ENCODE results near the gene ARID5A. TPM values are rescaled to one million over a fixed set of nuclear protein-coding genes. Genes with fewer than 3 reads are reported as not detected.

The ARID5A gene
- total RNA-seq, 2 experiments from 2014 or later: 57.9 to 70.5 TPM

GRCh38 chr2:96510931-96511595 lies 25.5 kb upstream of the ARID5A start:
- H3K4me1 Mint-ChIP-seq: peaks cover 17% of the 10 kb centered on the region

GRCh38 chr2:96511851-96512250 lies 24.7 kb upstream of the ARID5A start:
- Mint-ChIP-seq H3K27ac (no peak overlapping the region), H3K4me1 (peaks cover 16% of the 10 kb centered on the region), H3K9me3 (ENCODE audit: low read depth) (peaks cover 8% of the 10 kb centered on the region), H3K4me3 (no peak overlapping the region), H3K27me3 (no peaks in the 10 kb centered on the region), H3K36me3 (peaks cover 10% of the 10 kb centered on the region)
- CTCF ChIA-PET: interaction anchor here (7.3 to 9.7 kb wide), 2 partner anchors 42 to 104 kb away, joined by 85 to 157 read pairs; no protein-coding TSS in a partner anchor
- no peak for DNase-seq
- no peak for ATAC-seq

More at GRCh38 chr2:96510931-96511595, 25.5 kb upstream of the ARID5A start:
- Mint-ChIP-seq H3K27ac (no peak overlapping the region), H3K36me3 (peaks cover 5% of the 10 kb centered on the region), H3K27me3 (no peaks in the 10 kb centered on the region), H3K4me3 (no peak overlapping the region), H3K9me3 (ENCODE audit: low read depth) (peaks cover 3% of the 10 kb centered on the region)
- DNase-seq (no peak), ATAC-seq (no peak)
- CTCF ChIA-PET: interaction anchor here (0.6 to 9.7 kb wide), 11 partner anchors 11 to 277 kb away, joined by 3 to 157 read pairs (median 9); partner anchors contain the start of gene ARID5A

- H3K4me1 Mint-ChIP-seq: peaks cover 12% of the 10 kb centered on the region
- ATAC-seq (no peak), DNase-seq (no peak)
- H3K9me3 Mint-ChIP-seq (ENCODE audit: low read depth): peaks cover 12% of the 10 kb centered on the region
- CTCF ChIA-PET: interaction anchor here (0.7 to 9.7 kb wide), 7 partner anchors 9 to 304 kb away, joined by 3 to 85 read pairs (median 4); partner anchors contain the start of gene CNNM3
- peaks cover 14% of the 10 kb centered on the region for H3K36me3 Mint-ChIP-seq
- no peaks in the 10 kb centered on the region for H3K27me3 Mint-ChIP-seq
- no peak overlapping the region for H3K27ac Mint-ChIP-seq
- H3K4me3 Mint-ChIP-seq: no peak overlapping the region
Observed at GRCh38 chr2:96512341-96512740, 24.2 kb upstream of the ARID5A start.

DNA sequence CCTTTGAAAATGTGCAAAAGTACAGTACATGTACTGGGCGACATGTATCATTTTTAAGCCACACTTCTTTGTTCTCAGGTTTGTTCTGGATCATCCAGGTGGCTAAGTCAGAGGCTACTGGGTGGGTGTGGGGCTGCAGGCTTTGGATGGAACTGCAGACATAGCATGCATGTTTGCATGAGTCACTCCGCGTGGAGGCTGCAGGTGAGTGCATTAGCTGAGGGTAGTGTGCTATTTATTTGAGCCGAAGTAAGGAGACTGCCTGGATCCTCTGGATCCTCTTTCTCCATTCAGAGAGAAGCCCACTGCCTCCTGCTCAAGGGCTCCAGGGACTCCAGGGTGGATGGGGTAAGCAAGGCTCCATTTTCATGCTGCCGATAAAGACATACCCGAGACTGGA lies 22.0 kb upstream of the ARID5A start:
- DNase-seq (no peak), ATAC-seq (no peak)
- Mint-ChIP-seq H3K4me3 (no peak overlapping the region), H3K27me3 (no peaks in the 10 kb centered on the region), H3K4me1 (no peaks in the 10 kb centered on the region), H3K9me3 (ENCODE audit: low read depth) (peaks cover 15% of the 10 kb centered on the region), H3K27ac (no peak overlapping the region), H3K36me3 (peaks cover 19% of the 10 kb centered on the region)
- CTCF ChIA-PET: interaction anchor here (0.9 to 9.7 kb wide), 3 partner anchors 10 to 107 kb away, joined by 3 to 85 read pairs (median 3); no protein-coding TSS in a partner anchor

DNA sequence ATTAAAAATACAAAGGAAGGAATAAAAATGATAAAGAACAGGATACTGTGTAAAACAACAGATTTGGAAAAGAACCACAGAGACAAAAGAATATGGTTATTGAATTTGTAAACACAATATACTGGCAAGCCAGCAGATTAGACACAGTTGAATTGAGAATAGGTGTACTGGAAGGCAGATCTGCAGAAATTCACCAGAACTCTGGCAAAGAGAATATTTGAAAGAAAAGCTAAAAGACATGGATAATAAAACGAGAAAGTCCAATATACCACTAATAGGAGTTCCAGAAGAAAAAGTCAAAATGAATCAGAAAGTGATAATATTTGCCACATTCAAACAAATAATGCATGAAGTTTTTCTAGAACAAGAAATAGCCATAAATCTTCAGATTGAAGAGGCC lies 19.5 kb upstream of the ARID5A start:
- Mint-ChIP-seq H3K4me1 (peaks cover 13% of the 10 kb centered on the region), H3K27ac (no peak overlapping the region), H3K36me3 (peaks cover 19% of the 10 kb centered on the region), H3K4me3 (no peak overlapping the region), H3K9me3 (ENCODE audit: low read depth) (peaks cover 15% of the 10 kb centered on the region), H3K27me3 (no peaks in the 10 kb centered on the region)
- CTCF ChIA-PET: interaction anchor here (0.9 to 9.7 kb wide), 5 partner anchors 8 to 109 kb away, joined by 3 to 85 read pairs (median 8); no protein-coding TSS in a partner anchor
- no peak for DNase-seq
- no peak for ATAC-seq

GRCh38 chr2:96520231-96520630 lies 16.3 kb upstream of the ARID5A start:
- peaks cover 17% of the 10 kb centered on the region for H3K36me3 Mint-ChIP-seq
- peaks cover 43% of the 10 kb centered on the region for H3K4me1 Mint-ChIP-seq
- CTCF ChIA-PET: interaction anchor here (1.4 to 5.5 kb wide), 3 partner anchors 7 to 34 kb away, joined by 3 to 31 read pairs (median 21); no protein-coding TSS in a partner anchor
- no peaks in the 10 kb centered on the region for H3K27me3 Mint-ChIP-seq
- peaks cover 15% of the 10 kb centered on the region for H3K9me3 Mint-ChIP-seq (ENCODE audit: low read depth)
- H3K4me3 Mint-ChIP-seq: no peak overlapping the region
- no peak overlapping the region for H3K27ac Mint-ChIP-seq
- ATAC-seq (no peak), DNase-seq (no peak)

GRCh38 chr2:96520697-96521096 lies 15.9 kb upstream of the ARID5A start:
- H3K27me3 Mint-ChIP-seq: no peaks in the 10 kb centered on the region
- H3K4me3 Mint-ChIP-seq: no peak overlapping the region
- ATAC-seq: no peak
- no peak for DNase-seq
- H3K4me1 Mint-ChIP-seq: peaks cover 47% of the 10 kb centered on the region
- no peak overlapping the region for H3K27ac Mint-ChIP-seq
- H3K36me3 Mint-ChIP-seq: peaks cover 17% of the 10 kb centered on the region
- CTCF ChIA-PET: interaction anchor here (1.4 to 5.5 kb wide), 3 partner anchors 8 to 34 kb away, joined by 3 to 31 read pairs (median 21); no protein-coding TSS in a partner anchor
- H3K9me3 Mint-ChIP-seq (ENCODE audit: low read depth): peaks cover 15% of the 10 kb centered on the region

- DNase-seq (no peak), ATAC-seq (no peak)
- CTCF ChIA-PET: interaction anchor here (1.4 to 5.5 kb wide), 3 partner anchors 8 to 33 kb away, joined by 3 to 31 read pairs (median 21); no protein-coding TSS in a partner anchor
- H3K9me3 Mint-ChIP-seq (ENCODE audit: low read depth): peaks cover 10% of the 10 kb centered on the region
- no peaks in the 10 kb centered on the region for H3K27me3 Mint-ChIP-seq
- no peak overlapping the region for H3K4me3 Mint-ChIP-seq
- peaks cover 53% of the 10 kb centered on the region for H3K4me1 Mint-ChIP-seq
- H3K27ac Mint-ChIP-seq: no peak overlapping the region
- peaks cover 13% of the 10 kb centered on the region for H3K36me3 Mint-ChIP-seq
Observed at GRCh38 chr2:96521219-96521618, 15.3 kb upstream of the ARID5A start.

DNA sequence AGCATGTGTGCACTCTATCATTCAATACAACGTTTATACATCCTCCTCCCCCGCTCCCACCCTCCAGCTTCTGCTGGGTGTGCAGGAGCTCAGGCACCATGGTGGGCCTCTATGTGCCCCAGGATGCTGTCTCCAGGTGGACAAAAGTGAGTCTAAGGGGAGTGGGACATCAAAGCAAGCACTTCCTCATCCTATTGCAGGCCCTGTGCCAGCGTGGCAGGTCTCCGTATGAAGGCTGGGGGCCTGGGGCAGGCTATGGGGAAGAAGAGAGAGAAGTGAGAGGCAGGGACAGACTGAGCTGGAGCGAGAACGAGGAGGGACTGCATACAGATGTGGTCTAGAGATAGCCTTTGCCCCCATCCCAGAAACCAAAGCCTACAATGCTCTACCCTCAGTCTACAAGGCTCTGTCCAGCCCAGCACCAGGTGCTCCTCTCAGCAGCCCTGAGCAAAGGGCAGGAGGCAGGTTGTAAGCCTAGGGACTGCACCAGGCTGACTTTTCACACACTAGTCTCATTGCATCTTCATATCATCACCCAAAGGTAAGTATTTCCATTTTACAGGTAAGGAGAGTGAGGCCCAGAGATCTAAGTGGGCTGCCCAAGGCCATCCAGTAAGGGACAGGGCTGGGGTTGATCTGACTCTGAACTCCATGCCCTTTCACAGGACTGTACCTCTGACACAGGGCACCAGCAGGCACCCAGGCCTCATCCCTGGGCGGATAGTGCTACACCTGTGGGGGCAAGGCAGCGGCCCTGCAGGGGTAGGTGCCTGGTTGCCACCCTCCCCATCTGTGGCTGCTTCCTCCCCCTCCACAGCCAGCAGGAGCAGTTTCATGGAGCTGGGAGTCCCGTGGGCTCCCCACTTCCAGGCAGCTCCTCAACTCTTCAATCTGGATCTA lies 14.0 kb upstream of the ARID5A start:
- H3K36me3 Mint-ChIP-seq: peaks cover 5% of the 10 kb centered on the region
- peaks cover 61% of the 10 kb centered on the region for H3K4me1 Mint-ChIP-seq
- ATAC-seq: no peak
- CTCF ChIA-PET: interaction anchor here (1.9 to 7.6 kb wide), 4 partner anchors 13 to 115 kb away, joined by 7 to 70 read pairs (median 20); partner anchors contain the start of gene ARID5A
- H3K9me3 Mint-ChIP-seq (ENCODE audit: low read depth): peaks cover 2% of the 10 kb centered on the region
- H3K27me3 Mint-ChIP-seq: no peaks in the 10 kb centered on the region
- no peak for DNase-seq
- peak overlapping the region; percentile 36 for H3K27ac Mint-ChIP-seq
- no peak overlapping the region for H3K4me3 Mint-ChIP-seq

DNA sequence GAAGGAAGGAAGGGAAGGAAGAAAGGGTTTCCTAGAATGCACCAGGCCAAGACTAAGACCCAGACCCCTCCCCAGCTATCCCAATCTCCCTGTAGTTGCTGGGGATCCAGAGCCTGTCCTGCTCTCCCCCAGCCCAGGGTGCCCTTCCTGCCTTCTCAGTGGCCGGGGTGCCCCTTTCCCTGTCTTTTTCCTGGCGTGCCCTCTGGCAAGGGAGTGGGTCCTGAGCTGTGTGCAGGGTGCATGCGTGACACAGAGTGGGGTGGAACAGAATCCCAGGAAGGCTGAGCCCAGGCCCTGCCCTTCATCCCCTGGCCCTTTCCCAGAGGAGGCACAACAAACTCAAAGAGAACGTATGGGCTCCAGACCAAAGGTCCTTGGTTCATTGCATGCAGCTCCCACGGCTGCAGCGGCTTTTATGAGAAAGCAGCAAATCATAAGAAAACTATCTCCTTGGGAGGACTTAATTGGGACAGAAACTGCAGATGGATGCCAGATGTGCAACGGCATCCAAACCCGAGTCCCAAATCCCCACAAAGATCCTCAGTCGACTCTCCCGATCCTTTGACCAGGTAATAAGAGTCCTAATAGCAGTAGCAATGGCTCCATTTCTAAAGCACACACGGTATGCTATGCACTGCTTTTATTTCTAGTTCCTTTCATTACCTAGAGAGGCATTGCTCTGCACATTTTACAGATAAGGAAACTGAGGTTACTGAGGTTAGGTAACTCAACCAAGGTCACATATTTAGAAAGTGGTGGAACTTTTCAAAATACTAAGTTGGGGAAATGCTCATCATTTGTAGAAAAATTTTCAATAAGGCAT lies 12.7 kb upstream of the ARID5A start:
- no peaks in the 10 kb centered on the region for H3K9me3 Mint-ChIP-seq (ENCODE audit: low read depth)
- CTCF ChIA-PET: interaction anchor here (1.0 to 7.6 kb wide), 7 partner anchors 10 to 117 kb away, joined by 3 to 70 read pairs (median 7); partner anchors contain the start of gene ARID5A
- H3K4me3 Mint-ChIP-seq: peak overlapping the region; percentile 54
- H3K27me3 Mint-ChIP-seq: no peaks in the 10 kb centered on the region
- DNase-seq (no peak), ATAC-seq (peak; percentile 56)
- peaks cover 1% of the 10 kb centered on the region for H3K36me3 Mint-ChIP-seq
- peak overlapping the region; percentile 75 for H3K27ac Mint-ChIP-seq
- peaks cover 74% of the 10 kb centered on the region for H3K4me1 Mint-ChIP-seq

GRCh38 chr2:96524482-96525210 lies 11.9 kb upstream of the ARID5A start:
- DNase-seq (peak; percentile 71), ATAC-seq (peak; percentile 63)
- Mint-ChIP-seq H3K9me3 (ENCODE audit: low read depth) (no peaks in the 10 kb centered on the region), H3K36me3 (no peaks in the 10 kb centered on the region), H3K27ac (peak overlapping the region; percentile 75), H3K4me1 (peaks cover 82% of the 10 kb centered on the region), H3K4me3 (peak overlapping the region; percentile 54), H3K27me3 (no peaks in the 10 kb centered on the region)
- CTCF ChIA-PET: interaction anchor here (0.8 to 7.6 kb wide), 6 partner anchors 10 to 118 kb away, joined by 3 to 70 read pairs (median 8); partner anchors contain the start of gene ARID5A

GRCh38 chr2:96525211-96525507 lies 11.4 kb upstream of the ARID5A start:
- no peak overlapping the region for H3K4me3 Mint-ChIP-seq
- ATAC-seq: no peak
- CTCF ChIA-PET: interaction anchor here (0.8 to 7.6 kb wide), 4 partner anchors 9 to 118 kb away, joined by 3 to 70 read pairs (median 20); partner anchors contain the start of gene ARID5A
- H3K9me3 Mint-ChIP-seq (ENCODE audit: low read depth): no peaks in the 10 kb centered on the region
- DNase-seq: no peak
- no peaks in the 10 kb centered on the region for H3K27me3 Mint-ChIP-seq
- H3K36me3 Mint-ChIP-seq: no peaks in the 10 kb centered on the region
- H3K4me1 Mint-ChIP-seq: peaks cover 87% of the 10 kb centered on the region
- H3K27ac Mint-ChIP-seq: peak overlapping the region; percentile 75
